Measurements from ENCODE around the gene STK38.
A peak's percentile ranks its signal among the peaks of the same experiment; 100 is the strongest.
"Not testable (repeated sequence)": the region's sequence is repeated elsewhere in the genome, so short reads cannot be mapped to it uniquely, and the experiment has no call there.

The STK38 gene

GRCh38 chr6:36546920-36547645 is at the start of gene STK38:
Gene STK38, minus strand, starts transcription at chr6:36547479. Its CDS starts 7,277 bp downstream, at chr6:36540202.
- peak; percentile 92 to 94 for DNase-seq

DNA sequence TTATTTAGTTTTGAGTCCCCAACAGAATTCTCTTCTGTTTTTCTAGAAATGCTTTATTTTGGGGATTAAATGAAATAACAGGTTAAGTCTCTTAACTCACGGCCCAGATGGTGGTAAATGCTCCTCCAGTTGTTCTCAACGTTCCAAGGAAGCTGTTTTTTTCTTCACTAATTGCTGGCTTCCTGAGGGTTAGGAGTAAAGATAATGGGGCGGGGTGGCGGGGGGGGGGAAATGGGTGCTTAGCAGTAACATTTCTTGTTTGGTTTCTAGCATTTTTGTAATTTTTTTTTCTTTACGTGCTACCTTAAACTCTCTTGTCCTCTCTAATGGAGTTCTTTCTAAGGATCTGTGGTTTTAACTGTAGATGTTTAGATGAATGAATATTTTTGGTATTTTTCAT is 49.1 kb upstream of the STK38 start:
- DNase-seq, result peak in 1 of 2 donors; percentile 45

DNA sequence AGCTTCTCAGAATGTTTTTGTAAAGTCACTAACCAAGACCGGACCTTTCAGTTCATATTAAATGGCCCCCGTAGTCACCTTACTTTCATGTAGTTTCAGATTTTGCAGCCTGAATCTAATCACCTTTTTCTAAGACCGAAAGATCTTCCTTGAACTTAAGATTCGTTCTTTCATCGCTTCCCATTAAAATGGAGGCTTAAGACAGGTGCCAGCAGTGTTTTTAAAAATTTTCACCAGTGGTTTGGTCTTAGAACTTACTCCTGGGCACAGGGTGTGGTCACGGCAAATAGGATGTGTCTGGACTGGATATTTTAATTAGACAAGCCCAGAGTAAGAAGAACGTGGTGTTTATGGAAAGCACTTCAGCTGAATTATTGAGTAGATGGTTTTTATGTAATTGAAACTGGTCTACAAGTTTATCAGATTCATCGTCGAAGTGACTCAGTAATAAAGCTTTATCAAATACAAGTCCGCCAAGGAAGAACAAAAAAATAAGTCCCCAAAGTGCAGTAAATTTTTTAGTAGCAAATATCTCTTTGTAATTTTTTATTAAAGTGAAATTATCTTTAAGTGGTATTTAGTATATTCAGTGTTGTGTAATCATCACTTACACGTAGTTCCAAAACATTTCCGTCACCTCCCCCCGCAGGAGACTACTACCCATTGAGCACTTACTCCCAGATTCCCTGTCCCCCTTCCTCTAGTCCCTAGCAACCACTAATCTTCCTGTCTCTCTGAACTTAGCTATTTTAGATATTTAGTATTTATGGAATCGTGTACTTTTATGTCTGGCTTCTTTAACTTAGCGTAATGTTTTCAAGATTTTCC is 47.8 kb upstream of the STK38 start:
- DNase-seq, result peak; percentile 22 to 55

GRCh38 chr6:36594029-36594815 is 46.9 kb upstream of the STK38 start, which contains the start of gene SRSF3:
Gene SRSF3, plus strand, starts transcription at chr6:36594362. Its CDS starts 2,401 bp downstream, at chr6:36596763.
- peak; percentile 97 to 98 for DNase-seq

DNA sequence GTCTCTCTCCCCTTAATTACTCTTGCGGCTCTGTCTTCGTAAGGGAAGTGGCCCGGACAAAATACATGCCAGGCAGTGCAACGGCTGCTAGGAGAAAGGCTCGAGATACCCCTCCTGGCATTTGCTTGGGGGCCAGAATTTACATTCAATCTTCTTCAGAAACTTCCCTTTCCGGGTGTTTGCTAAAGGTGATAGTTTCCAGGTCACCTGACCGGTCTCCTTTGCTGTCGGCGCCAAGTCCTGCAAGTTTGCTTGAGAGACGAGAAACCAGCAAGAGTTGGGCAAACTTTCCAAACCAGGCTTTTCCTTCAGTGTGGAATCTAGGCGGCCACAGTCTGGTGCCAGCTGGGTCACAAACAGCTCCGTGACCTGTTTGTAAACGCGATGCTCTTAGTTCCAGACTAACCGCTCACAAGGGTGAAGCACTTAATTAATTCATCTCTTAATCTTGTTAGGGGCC is 46.3 kb upstream of the STK38 start:
- peak; percentile 42 to 64 for DNase-seq

DNA sequence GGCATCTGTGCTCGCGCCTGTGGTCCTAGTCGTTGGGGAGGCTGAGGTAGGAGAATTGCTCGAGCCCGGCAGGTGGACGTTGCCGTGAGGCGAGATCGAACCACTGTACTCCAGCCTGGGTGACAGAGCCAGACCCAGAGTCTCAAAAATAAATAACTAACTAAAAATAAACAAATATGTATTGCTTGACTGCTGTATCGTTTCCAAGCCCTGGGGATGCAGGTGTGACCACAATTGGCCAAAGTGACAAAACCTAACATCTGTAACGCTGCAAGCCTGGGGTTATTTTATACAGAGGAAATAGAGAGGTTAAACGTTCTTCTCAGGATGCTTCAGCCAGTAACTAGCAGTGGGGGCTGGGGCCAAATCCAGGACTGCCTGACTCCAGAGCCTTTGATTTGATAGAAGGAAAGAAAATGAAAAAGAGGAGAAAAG is 45.0 kb upstream of the STK38 start:
- peak in 1 of 2 donors; percentile 43 for DNase-seq

DNA sequence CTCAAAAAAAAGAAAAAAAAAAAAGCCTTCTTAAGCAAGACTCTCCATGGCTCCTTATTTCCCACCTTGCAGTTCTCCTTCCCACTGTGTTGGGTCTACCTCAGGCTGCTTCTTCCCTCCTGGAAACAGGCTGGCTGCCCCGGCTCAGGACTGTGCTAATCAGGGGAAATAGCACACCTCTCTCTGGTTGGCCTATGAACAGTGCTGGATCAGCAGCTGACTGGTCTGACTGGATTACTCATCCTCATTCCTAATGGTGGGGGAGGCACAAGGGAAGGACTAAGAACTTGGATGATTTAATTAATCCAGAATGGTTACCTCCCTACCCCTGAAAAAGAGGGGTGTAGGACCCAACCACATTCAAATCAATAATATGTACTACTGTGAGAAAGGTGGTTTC is 43.0 kb upstream of the STK38 start:
- DNase-seq, result no peak

GRCh38 chr6:36589025-36589400 is 41.7 kb upstream of the STK38 start:
- not testable (repeated sequence) for DNase-seq

- no peak for DNase-seq
These were observed 39.3 kb upstream of the STK38 start for GRCh38 chr6:36586606-36587005.

DNA sequence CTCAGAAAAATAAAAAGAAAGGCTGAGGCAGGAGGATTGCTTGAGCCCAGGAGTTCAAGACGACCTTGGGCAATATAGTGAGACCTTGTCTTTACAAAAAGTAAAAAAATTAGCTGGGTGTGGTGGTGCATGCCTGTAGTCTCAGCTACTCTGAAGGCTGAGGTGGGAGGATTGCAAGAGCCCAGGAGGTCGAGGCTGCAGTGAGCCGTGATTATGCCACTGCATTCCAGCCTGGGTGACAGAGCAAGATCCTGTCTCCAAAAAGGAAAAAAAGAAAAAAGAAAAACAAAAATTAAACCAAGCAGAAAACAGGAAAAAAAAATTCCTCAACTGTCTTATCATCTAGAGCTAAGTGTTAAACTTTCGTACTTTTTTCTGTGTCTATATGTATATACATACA is 34.4 kb upstream of the STK38 start:
- no peak for DNase-seq

DNA sequence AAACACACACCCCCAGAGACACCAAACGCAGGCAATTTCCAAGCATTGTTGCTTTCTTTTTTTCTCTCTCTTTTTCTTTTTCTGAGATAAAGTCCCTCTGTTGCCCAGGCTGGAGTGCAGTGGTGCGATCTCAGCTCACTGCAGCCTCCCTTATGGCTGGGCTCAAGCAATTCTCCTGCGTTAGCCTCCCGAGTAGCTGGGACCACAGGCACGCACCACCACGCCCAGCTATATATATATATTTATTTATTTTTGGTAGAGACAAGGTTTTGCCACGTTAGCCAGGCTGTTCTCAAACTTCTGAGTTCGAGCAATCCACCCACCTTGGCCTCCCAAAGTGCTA is 32.9 kb upstream of the STK38 start:
- no peak for DNase-seq

GRCh38 chr6:36578431-36578830 is 31.2 kb upstream of the STK38 start:
- DNase-seq, result no peak

DNA sequence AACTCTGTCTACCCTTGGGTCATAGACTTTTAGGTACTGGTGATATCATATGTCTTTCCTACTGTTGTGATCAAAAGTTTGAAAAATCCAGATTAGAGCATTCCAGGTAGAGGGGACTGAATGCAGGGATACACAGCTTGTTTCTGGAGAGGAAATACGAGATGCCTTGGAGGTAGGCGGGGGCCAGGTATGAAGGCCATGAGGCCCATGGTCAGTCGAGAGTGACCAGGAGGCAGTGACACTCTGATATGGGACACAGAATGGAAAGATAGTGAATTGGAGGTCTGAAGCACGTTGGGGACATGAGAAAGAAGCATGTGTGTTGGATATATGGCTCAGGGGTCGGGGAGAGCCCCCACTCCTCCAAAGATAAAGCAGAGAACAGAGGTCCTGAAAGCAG is 30.8 kb upstream of the STK38 start:
- DNase-seq, result no peak

- no peak for DNase-seq
These were observed 30.0 kb upstream of the STK38 start for GRCh38 chr6:36577301-36577700.

DNA sequence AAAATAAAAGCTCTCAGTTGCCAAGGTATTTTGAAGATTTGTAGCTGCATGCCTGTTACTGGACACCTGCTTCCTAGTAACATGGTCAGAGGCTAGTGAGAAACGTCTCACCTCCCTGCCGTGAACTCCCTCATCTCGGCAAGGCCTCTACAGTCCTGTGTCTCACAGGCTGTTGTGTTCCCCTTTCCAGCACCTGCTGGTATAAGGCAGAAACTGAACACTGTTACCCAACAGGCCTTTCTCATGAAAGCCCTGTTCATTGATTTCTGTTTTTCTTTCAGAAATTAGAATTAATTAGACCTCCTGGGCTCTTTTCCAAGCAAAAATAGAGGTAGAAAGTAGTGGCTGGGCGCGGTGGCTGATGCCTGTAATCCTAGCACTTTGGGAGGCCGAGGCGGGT is 29.3 kb upstream of the STK38 start:
- no peak for DNase-seq

GRCh38 chr6:36574679-36575078 is 27.4 kb upstream of the STK38 start:
- DNase-seq, result no peak

DNA sequence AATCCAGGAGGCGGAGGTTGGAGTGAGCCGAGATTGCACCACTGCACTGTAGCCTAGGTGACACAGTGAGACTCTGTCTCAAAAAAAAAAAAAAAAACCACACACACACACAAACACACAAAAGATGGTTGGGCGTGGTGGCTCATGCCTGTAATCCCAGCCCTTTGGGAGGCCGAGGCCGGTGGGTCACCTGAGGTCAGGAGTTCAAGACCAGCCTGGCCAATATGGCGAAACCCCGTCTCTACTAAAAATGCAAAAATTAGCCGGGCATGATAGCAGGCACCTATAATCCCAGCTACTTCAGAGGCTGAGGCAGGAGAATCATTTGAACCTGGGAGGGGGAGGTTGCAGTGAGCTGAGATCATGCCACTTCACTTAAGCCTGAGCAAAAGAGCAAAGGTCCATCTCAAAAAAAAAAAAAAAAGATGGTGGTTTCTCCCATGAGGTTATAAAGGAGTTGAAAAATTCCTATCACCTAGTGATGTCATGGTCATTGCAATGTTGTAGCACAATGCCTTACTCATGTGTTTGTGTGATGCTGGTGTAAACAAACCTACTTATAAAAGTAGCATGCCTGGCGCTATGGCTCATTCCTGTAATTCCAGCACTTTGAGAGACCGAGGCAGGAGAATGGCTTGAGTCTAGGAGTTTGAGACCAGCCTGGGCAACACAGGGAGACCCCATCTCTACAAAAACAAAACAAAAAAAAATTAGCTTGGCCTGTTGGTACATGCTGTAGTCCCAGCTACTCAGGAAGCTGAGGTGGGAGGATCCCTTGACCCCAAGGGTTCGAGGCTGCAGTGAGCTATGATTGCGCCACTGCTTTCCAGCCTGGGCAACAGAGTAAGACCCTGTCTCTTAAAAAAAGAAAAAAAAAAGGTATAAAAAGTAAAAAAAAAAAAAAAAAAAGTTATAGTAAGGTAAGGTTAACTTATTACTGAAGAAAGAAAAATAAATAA is 25.4 kb upstream of the STK38 start:
- not testable (repeated sequence) for DNase-seq

GRCh38 chr6:36571122-36572043 is 24.1 kb upstream of the STK38 start:
- no peak for DNase-seq

DNA sequence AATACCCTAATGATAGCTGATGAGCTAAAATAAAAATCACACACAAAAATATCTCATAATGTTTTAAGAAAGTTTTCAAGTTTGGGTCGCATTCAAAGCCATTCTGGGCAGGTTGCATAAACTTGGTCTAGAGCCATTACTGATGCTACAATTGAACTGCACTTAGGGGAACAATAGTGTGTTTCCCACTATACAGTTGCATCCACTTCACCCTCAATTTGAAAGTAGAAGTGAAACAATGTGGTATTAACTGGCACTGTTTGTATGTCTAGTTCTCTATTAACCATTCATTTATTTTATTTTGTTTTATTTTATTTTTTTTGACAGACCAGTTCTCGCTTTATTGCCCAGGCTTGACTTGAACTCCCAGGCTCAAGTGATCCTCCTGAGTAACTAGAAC is 23.0 kb upstream of the STK38 start:
- DNase-seq, result no peak

GRCh38 chr6:36566418-36566905 is 19.2 kb upstream of the STK38 start:
- no peak for DNase-seq

GRCh38 chr6:36563928-36564284 is 16.6 kb upstream of the STK38 start:
- no peak for DNase-seq

Data from CD4-positive, alpha-beta T cell treated with Interferon alpha-2 for 1 hour (primary cell).